NCI-H82 (cell line): ENCODE data around the gene CNTNAP5.

Source experiments
- DNase-seq: peaks from one replicate; lab custom pipeline; 2025; lab: John Stamatoyannopoulos, UW

CNTNAP5 gene

DNA sequence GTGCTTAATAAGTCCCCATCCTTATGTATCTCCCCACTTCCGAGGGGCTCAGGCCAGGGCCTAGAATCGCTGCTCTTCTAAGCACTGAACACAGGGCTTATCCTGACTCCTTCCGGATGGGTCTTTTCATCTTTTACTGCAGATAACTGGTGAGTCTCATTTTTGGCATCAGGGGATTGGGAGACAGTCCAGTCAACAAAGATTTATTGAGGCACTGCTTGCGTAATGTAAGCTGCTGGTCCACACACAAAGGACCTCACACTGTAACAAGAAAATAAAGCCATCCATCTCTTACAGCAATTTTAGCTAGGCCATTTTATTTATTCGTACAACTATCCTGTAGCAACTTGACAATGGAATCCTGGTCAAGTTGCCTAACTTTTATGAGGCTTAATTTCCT is 600.5 kb downstream of the CNTNAP5 start:
- no peak for DNase-seq

DNA sequence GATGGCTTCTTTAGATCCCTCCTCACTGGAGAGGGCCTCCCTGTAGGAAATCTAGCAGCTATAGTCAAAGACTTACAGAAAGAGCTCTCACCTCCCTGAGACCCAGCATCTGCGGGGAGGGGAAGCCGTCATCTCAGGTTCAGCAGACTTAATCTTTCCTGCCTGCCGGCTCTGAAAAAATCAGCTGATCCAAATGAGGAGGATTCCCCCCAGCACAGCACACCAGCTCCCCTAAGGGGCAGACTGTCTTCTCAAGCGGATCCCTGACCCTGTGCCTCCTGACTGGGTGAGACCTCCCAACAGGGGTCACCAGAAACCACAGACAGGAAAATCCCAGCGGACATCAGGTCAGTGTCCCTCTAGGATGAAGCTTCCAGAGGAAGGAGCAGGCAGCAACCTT is 601.9 kb downstream of the CNTNAP5 start:
- DNase-seq = peak; percentile 8

DNA sequence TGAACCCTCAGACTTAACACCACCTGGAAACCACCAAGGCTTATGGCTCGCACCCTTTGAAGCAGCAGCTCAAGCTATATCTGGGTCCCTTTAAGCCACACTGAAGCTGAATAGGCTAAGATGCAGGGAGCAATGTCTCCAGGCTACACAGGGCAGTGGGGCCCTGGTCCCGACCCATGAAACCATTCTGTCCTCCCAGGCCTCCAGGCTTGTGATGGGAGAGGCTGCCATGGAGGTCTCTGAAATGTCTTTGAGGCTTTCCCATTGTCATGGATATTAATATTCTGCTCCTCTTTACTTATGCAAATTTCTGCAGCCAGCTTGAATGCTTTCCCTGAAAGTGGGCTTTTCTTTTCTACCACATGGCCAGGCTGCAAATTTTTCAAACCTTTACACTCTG is 608.7 kb downstream of the CNTNAP5 start:
- DNase-seq = no peak

DNA sequence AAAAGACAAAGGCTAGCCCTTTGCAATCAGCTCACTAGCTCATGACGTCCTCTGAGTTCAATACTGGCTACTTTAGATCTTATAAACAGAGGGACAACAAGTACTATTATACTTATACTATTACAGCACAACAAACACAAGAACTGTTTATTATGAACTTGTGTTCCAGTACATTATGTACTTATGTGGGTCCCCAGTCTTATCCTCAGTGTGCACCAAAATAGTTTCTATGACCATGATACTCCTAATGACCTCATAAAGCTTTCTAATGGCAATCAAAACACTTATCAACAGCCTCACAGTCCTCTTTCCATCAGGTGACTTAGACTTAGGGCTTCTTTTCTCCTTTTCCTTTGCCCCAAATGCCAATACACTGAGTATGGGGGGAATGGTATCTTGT is 614.4 kb downstream of the CNTNAP5 start:
- no peak for DNase-seq

DNA sequence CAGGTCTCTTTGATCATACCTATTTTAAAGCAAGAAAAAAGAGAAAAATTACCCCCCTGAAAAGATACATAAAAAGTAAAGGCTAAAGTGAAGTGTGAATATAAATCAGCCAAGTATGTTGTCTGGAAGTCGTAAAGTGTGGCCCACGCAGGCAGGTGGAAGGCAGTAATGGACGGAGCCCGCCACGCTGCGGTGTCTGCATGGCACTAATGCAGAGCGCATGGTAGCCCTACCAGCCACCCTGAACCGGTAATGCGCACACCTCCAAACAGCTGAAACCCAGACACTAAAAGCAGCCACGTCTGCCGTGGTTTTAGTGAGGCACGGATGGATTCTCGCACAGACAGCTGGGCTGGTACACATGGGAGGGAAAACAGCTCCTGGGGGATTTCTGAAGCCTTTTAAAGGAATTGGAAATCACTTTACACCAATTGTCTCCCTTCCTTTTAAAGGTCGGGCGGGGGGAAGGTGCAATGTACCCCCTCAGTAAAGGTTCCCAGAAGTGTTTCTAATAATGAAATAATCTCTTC is 615.2 kb downstream of the CNTNAP5 start:
- DNase-seq = peak; percentile 32

DNA sequence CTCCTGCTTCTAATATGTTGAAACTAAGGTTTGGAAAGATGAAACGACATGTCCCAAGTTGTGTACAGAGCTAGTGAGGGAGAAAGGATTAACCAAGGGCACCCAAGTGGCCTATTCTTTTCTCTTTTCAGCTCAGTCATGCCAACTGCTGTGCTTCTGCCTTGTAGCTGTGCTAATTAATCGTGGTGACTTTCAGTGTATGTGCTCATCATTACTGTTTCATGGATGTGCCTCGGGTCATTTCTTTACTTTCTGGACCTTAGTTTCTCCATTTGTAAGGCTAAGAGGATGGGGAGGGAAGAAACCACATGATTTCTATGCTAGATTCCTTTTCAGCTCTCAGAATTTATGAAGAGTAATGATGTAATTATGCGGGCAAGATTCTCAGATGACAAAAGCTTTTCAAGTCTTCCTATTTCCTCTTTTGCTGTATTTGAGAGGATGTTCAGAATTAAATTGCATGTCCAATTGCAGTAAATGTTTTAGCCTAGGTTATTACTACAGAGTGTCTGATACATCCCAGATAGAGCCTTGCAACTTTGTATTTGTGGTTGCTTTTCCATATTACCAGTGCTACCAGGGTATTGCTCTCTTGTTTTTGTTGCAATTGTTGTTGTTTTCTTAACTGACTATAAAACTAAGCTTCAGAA is 621.2 kb downstream of the CNTNAP5 start:
- DNase-seq = no peak

DNA sequence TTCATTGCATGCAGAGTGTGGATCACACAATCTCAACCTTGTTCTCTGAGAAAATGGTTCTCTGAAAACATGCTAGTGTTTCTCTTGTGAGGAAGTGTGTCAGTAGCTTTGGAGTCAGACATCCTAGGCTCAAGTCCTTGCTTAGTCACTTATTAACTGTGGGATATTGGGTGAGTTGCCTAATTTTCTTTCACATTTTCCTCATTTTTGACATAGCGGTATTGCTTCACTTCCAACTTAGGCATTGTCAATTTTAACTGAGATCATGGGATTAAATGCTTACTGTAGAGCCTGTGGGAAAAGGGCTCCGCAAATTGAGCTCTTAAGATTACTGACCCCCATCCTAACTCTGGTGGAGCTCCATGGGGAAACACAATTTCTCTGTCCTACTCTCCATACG is 622.2 kb downstream of the CNTNAP5 start:
- DNase-seq = no peak

DNA sequence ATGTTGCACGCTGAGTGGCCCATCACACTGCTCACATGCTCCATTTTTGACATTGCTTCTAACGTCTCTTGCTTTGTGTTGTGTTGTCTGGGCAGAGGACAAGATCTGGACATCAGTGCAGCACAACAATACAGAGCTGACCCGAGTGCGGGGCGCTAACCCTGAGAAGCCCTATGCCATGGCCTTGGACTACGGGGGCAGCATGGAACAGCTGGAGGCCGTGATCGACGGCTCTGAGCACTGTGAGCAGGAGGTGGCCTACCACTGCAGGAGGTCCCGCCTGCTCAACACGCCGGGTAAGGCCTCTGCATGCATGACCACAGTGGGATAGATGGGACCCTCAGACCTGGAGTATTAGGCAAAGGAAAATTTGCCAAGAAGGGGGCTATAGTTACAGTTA is 622.6 kb downstream of the CNTNAP5 start:
- DNase-seq = no peak

DNA sequence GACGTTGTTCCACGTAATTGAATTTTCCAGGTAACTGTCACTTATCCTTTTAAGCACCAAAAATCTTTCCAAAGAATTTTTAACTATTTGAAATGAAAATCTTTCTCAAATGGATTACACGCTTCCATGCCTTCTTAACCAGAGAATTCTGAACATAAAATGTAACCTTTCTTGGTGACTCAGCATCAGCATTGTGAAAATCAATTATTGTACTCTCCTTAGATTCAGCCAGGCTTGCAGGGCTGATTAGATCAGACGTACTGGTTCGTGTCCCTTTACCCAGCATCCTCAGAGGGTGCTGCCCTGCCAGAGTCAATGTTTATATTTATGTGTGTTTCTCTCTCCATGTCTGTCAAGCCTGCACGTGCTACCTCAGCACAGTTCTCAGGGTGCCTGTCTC is 623.9 kb downstream of the CNTNAP5 start:
- no peak for DNase-seq

DNA sequence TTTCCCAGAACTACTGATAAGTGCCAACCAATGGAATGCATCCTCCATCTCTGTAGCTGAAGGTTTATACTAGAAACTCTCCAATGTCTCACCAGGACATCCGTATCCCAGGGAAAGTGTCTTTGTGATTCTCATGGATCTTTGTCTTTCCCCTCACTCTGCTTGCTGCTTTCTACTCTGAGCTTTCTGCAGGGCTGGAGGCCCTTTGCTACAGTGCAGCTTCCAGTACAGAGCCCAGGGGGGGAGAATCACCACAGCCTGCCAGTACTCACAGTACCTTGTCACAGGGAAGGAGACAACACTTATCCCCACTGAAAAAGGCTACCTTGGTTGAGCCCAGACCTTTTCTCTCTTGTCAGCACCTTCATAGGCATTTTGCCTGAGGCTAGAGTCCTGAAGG is 627.0 kb downstream of the CNTNAP5 start:
- no peak for DNase-seq

DNA sequence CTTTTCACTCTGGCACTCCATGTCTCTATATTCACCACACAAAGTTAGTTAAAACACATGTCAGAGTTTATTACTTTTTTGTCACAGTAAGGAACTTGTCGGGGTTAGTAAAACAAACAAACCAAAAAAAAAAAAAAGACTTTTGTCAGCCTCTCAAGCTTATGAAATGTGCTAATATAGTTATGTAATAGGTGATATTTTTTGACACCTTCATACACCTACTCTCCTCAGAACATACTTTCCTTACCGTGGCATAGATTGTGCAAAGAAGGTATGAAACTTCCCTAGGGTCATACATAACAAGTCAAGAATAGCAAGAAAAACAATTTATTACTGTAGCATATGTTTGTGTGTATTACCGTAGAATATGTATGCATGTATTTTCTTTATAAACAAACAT is 633.3 kb downstream of the CNTNAP5 start:
- DNase-seq = no peak

DNA sequence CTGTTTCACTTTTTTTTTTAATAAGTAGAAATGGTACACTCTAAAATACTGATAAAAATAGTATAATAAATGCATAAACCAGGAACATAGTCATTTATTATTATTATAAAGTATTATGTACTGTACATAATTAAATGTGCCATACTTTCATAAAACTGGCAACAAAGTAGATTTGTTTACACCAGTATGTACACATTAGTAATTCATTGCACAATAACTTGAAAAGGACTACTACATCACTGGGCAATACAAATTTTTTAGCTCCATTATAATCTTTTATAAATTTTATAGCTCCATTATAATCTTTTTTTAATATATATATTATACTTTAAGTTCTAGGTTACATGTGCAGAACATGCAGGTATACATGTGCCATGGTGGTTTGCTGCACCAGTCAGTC is 636.5 kb downstream of the CNTNAP5 start:
- DNase-seq = no peak

DNA sequence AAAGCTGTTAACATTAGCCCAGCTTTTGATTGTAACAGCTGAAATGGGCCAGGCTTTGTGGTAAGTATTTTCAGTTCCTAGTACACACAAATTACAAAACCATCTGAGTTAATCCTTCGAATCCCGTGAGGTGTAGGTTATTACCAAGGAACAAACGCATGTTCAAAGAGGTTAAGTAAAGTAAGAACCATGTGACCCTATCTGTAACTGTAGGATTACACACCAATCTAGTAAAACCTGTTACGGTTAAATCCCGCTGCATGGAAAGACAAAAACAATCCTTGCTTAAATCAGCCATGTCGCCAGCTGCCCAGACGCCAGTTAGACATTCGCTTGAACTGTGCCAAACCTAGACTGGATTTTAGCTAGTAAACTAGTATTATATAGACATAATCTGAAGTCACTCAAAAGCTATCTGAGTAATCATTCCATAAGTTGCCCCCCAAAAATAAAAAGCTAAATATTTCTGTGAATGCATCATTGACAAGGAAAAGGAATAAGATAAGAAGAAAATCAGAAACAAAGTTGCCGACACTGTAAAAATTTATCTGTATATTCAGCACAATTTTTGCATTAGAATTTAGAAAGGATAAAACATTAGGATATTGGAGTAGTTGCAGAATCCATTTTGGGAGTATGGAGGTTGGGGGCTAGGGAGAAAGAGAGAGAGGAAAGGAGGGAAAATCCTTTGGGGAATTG is 638.0 kb downstream of the CNTNAP5 start:
- DNase-seq = peak; percentile 90

DNA sequence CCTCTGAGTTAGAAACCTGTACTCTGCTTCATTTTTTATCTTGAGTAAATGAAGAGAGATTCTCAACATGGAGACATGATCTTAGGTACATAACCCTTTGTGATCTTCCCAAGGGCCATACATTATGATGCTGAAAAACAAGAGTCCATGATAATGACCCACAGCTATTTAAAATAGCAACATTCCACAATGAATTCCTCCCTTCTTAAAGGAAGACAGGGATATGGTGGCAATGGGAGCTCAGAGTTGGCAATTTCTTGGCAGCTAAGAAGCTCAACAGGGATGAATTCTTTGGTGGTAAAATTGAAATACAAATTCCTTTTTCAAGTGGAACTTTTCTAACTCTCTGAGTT is 638.5 kb downstream of the CNTNAP5 start:
- no peak for DNase-seq

DNA sequence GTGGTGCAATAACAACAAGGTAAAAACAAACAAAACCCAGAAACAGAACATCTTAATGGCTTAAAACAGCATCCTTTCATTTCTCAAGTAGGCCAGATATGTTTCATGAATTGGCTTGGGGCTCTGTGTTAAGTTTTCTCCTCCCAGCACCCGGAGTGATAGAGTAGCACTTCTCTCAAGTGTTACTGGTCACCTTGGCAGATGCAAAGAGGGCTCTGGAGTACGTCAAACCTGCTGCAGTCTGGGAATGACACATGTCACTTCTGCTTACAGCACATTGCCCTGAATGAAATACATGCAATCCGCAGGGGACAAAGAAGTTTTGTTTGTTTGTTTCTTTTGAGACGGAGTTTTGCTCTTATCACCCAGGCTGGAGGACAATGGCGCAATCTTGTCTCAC is 639.3 kb downstream of the CNTNAP5 start:
- DNase-seq = no peak

DNA sequence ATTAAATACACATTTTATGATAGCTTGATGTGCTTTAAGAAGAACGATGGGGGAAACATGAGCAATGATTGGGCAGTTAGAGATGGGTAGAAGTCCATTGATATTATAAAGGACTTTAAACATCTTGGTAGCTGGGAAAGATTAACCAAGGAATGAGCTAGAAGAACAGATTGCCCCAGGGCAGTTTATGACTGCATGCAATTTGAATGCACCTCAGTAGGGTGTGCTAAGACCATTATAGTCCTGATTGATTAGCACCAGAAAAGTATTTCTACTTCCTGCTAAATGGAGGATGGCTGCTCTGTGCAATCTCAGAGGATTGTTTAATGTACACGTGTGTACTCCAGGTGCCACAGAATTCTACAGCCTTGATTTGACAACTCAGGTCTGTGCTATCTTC is 641.9 kb downstream of the CNTNAP5 start:
- DNase-seq = peak; percentile 20

DNA sequence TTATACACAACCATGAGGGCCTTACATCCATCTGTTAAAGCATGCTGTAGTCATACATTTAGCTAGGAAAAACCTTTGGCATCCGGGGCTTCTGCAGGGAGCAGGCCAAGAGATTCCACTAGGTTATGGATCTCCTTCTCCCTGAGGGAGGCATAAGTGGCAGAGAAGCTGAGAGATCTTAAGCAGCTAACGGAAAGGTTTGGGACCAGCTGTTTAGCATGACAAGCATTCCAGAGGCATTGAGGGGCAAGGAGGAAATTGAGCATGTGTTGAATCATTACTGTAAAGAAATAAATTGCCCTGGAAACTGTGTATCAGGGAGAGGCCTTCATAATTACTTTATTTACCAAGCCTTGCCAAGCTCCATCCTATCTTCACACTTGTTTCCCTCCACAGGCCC is 643.1 kb downstream of the CNTNAP5 start:
- DNase-seq = no peak

DNA sequence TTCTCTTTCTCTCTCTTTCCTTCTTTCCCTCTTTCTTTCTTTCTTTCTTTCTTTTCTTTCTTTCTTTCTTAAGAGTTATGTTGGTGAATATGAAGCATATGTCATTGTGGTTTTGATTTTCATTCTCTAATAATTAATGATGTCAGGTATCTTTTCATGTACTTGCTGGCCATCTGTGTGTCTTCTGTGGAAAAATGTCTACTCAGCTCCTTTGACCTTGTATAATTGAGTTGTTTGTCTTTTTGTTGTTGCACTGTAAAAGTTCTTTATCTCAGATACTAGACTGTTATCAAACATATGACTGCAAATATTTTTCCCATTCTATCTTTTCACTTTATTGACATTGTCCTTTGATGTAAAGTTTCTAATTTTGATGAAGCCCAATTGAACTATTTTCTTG is 645.1 kb downstream of the CNTNAP5 start:
- DNase-seq = no peak

DNA sequence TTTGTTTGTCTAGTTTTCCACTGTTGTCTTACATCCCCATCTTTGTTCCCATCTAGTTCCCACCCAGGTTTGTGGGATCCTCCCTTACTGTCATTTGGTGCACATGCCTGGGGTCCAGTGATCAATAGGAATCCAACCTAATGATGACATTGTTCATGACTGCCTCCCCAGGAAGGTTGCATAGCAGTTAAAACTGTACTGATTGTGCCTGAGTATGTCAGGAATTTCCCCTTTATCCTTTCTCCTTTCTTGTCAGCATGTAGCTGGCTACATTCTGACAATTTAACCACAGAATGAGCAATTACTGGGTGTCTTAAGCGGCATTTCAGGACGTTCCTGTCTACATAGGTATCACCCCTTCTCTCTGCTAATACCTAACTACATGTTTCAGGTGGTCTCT is 653.0 kb downstream of the CNTNAP5 start:
- DNase-seq = no peak

DNA sequence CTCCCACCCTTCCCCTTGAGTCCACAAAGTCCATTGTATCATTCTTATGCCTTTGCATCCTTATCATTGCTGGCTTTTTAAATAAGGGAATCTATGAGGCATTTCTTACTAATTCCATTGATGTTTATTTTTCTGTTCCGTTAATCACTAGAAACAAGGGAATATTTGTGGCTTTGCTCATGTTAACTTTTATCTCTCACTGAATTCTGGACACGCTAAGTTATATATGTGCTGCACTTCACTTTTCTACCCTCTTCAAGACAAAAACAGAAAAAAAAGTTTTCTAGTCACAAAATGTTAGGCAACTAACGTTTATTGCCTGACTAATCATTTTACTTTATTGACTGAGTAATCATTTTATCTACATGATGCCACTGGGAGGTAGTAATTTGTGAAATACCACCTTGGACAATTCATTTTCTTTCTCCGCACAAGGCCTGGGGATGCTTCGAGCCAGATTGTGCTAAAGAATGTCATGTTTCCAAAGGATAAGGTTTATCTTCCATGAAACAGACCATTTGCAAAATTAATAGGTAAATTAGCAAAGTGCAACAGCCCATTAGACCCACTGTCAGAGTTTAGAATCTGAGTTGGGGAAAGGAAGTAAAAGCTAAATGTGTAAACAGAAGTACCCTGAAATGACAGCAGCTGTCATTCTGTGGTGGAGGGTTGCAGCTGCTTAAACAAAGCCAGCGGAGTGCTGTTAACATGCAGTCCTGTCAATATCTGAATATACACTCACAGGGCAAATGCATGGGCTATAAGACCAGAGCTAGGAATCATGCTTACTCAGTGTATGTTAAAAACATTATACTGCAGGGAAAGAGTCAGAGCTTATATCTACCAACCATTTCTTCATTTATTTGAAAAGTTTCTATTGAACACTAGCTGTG is 658.7 kb downstream of the CNTNAP5 start:
- no peak for DNase-seq

DNA sequence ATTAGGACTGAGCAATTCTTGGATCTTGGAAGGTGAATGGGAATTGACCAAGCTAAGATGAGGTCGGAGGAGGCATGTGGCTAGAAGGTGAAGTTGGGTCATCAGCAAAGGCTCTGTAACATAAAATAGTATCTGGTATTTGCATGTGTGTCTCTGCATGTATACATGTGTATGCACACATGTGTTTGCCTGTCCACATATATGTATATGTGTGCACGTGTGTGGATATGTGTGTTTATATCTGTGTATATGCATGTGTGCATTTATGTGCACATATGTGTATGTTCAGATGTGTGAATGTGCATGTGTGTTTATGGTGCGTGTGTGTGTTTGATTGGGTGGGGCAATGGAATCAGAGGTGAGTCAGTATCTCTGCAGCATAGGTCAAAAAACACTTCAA is 664.3 kb downstream of the CNTNAP5 start:
- DNase-seq = no peak

DNA sequence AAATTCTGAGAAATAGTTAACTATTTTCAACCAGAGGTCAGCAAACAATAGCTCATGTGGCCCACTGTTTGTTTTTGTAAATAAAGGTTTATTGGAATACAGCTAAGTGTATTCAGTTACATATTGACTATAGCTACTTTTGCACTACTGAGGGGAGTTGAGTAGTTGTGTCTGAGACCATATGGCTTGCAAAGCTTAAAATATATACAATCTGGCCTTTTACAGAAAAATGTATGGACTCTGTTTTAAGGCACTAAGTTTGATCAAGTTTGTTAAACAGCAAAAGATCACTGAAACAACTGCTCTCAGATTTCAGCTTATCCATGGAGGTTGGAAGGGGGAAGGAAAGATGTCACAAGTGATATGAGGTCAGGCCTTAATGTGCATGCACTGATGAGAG is 667.1 kb downstream of the CNTNAP5 start:
- peak; percentile 33 for DNase-seq

DNA sequence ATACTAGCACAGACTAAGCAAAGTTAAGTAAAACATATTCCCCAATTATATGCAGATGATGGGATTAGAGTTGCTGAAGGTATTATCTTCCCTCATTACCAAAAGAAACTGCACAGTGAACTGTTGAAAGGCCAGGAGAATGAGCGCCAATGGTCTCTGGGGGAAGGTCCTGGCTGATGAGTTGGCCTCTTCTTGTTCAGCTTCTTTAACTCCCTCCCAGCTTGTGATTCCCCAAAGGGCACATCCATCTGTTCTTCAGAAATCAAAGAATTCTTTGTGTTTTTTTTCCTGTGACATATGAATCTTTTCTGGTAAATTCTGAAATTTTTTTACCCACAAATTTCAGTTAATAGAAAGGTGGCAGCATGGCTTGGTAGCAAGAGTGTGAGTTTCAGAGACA is 667.6 kb downstream of the CNTNAP5 start:
- peak; percentile 33 for DNase-seq
